Liver (tissue), 9 donors: ENCODE results near the gene CAMKK1. TPM values are rescaled to one million over a fixed set of nuclear protein-coding genes. Genes with fewer than 3 reads are reported as not detected.

Experiments used
- DNase-seq: peaks from one replicate; pipeline ENCODE4 v3.0.0-alpha.2; 2017; ENCODE audit warnings: low spot score
- H3K27ac ChIP-seq, 2 donors: one replicate each; pipeline ENCODE4 v1.7.0; 2013; ENCODE audit warnings: inconsistent platforms in 2 of 2, low read length in 2 of 2, control low read depth in 1 of 2, low read depth in 1 of 2, mild to moderate bottlenecking in 1 of 2
- H3K27me3 ChIP-seq, 4 donors: one replicate each; pipeline versions ENCODE4 v1.6.1 to v1.7.0; 2013; ENCODE audit warnings: low read length in 3 of 4, inconsistent platforms in 1 of 4, mild to moderate bottlenecking in 1 of 4, moderate library complexity in 1 of 4; ENCODE audit not compliant: control insufficient read depth in 4 of 4, insufficient read depth in 4 of 4
- H3K36me3 ChIP-seq, 4 donors: one replicate each; pipeline versions ENCODE4 v1.6.1 to v1.7.0; 2013; ENCODE audit warnings: low read length in 3 of 4, mild to moderate bottlenecking in 3 of 4, low read depth in 1 of 4, moderate library complexity in 1 of 4; ENCODE audit not compliant: control insufficient read depth in 4 of 4, insufficient read depth in 3 of 4
- H3K4me1 ChIP-seq, 4 donors: one replicate each; pipeline versions ENCODE4 v1.6.1 to v1.7.0; 2013; ENCODE audit warnings: low read length in 3 of 4, mild to moderate bottlenecking in 3 of 4, moderate library complexity in 1 of 4; ENCODE audit not compliant: control insufficient read depth in 4 of 4, insufficient read depth in 4 of 4
- H3K4me3 ChIP-seq, 3 donors: one replicate each; pipeline versions ENCODE4 v1.6.1 to v1.7.0; 2013; ENCODE audit warnings: low read length in 3 of 3, control low read depth in 1 of 3, low read depth in 1 of 3, mild to moderate bottlenecking in 1 of 3
- H3K9ac ChIP-seq, 2 donors: one replicate each; pipeline ENCODE4 v1.7.0; 2013; ENCODE audit warnings: low read length in 2 of 2, mild to moderate bottlenecking in 2 of 2, moderate library complexity in 2 of 2, control low read depth in 1 of 2, low read depth in 1 of 2
- H3K9me3 ChIP-seq, 4 donors: one replicate each; pipeline versions ENCODE4 v1.6.1 to v1.7.0; 2013; ENCODE audit warnings: low read length in 3 of 4; ENCODE audit not compliant: control insufficient read depth in 4 of 4
- EGR1 ChIP-seq, 2 donors: IDR thresholded peaks; 2 replicates each; pipeline ENCODE4 v1.6.1; 2016 to 2018; ENCODE audit warnings: antibody characterized with exemption in 2 of 2, low read depth in 2 of 2
- FOXA1 ChIP-seq: IDR thresholded peaks from 2 replicates; pipeline ENCODE4 v1.6.1; 2016; ENCODE audit warnings: antibody characterized with exemption
- GABPA ChIP-seq, 2 donors: IDR thresholded peaks in 1 of 2; conservative IDR thresholded peaks in 1 of 2; 2 replicates each; pipeline ENCODE4 v1.6.1; 2016; ENCODE audit warnings: antibody characterized with exemption in 2 of 2, mild to moderate bottlenecking in 1 of 2, moderate library complexity in 1 of 2
- HNF4A ChIP-seq, 2 donors: conservative IDR thresholded peaks; 2 replicates each; pipeline ENCODE4 v1.6.1; 2016; ENCODE audit warnings: antibody characterized with exemption in 2 of 2, mild to moderate bottlenecking in 2 of 2
- HNF4G ChIP-seq: IDR thresholded peaks from 2 replicates; pipeline ENCODE4 v1.6.1; 2016; ENCODE audit warnings: antibody characterized with exemption
- JUND ChIP-seq, 2 donors: IDR thresholded peaks; 2 replicates each; pipeline ENCODE4 v1.6.1; 2016; ENCODE audit warnings: antibody characterized with exemption in 2 of 2
- NR2F2 ChIP-seq: IDR thresholded peaks from 2 replicates; pipeline ENCODE4 v1.6.1; 2016; ENCODE audit warnings: antibody characterized with exemption
- RAD21 ChIP-seq, 2 donors: IDR thresholded peaks; 2 replicates each; pipeline ENCODE4 v1.6.1; 2016; ENCODE audit warnings: antibody characterized with exemption in 2 of 2, mild to moderate bottlenecking in 2 of 2
- SP1 ChIP-seq: IDR thresholded peaks from 2 replicates; pipeline ENCODE4 v1.6.1; 2018; ENCODE audit warnings: antibody characterized with exemption, mild to moderate bottlenecking
- TAF1 ChIP-seq: conservative IDR thresholded peaks from 2 replicates; pipeline ENCODE4 v1.6.1; 2016; ENCODE audit warnings: antibody characterized with exemption, mild to moderate bottlenecking
- YY1 ChIP-seq: IDR thresholded peaks from 2 replicates; pipeline ENCODE4 v1.6.1; 2016; ENCODE audit warnings: antibody characterized with exemption, mild to moderate bottlenecking
- WGBS: extraction: QIAGEN DNeasy Blood & Tissue Kit; methylation state at CpG from one replicate; pipeline ENCODE4 v1.1.7; 2013; 5-methylcytosine and 5-hydroxymethylcytosine counted together
- polyA plus RNA-seq, 2 donors: library from polyadenylated mRNA; stranded (reverse) in 1 of 2; unstranded in 1 of 2; fragments of 200-250 nt in 1 of 2; fragments of >200 nt in 1 of 2; fragmentation: Nextera tagmentation in 1 of 2; extraction: Ambion mirVana in 1 of 2; gene quantifications; one replicate each; pipeline versions ENCODE4 v1.2.1 to v1.2.3, GENCODE V29; 2013 to 2015
- total RNA-seq, 2 donors: library from RNA; depleted of rRNA; stranded (reverse); fragments of >200 nt; gene quantifications; one replicate each; pipeline ENCODE4 v1.2.3, GENCODE V29; 2014
- TF ChIP-seq, protein P1 (sequence below): IDR thresholded peaks from 2 replicates; pipeline ENCODE4 v1.6.1; 2016; ENCODE audit warnings: antibody characterized with exemption
- TF ChIP-seq, protein P2 (sequence below): IDR thresholded peaks from 2 replicates; pipeline ENCODE4 v1.6.1; 2016; ENCODE audit warnings: antibody characterized with exemption
- TF ChIP-seq, protein P3 (sequence below): IDR thresholded peaks from 2 replicates; pipeline ENCODE4 v1.6.1; 2016; ENCODE audit warnings: antibody characterized with exemption
- TF ChIP-seq, protein P4 (sequence below): IDR thresholded peaks from 2 replicates; pipeline ENCODE4 v1.6.1; 2016; ENCODE audit warnings: antibody characterized with exemption, mild to moderate bottlenecking
- TF ChIP-seq, protein P5 (sequence below): fragments of 150-350 bp; IDR thresholded peaks from 2 replicates; pipeline ENCODE4 v1.5.1; 2017; ENCODE audit warnings: improper control_type of control experiment, low read depth, low read length; ENCODE audit not compliant: missing input control
- donor health status: healthy.
- donor health status: healthy.
- donor health status: healthy.
- donor health status: healthy.
- donor health status: healthy.

CAMKK1 gene
- total and polyA plus RNA-seq, 4 donors = 0.24 to 0.67 (median 0.50) TPM

DNA sequence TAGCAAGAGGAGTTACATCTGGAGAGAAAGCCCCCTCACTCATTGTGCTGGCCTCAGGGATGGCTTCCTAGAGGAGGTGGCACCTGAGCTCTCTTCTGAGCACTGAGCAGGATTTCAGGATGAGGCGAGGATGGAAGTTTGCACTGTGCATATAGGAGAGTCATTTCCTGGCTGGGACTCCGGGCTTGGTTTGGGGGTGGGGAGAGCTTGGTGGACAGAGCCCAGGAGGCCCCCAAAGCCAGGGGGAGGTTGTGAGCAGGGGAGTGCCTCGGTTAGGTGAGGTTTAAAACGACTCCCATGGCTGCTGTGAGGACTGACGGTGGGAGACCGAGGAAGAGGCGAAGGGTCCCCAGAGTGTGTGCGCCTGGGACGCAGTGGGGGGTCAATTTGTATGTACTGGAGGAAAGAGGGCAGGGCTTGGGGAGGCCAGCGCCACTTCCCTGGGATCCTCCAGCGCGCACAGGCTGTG, 1.2 kb downstream of the CAMKK1 start:
- H3K4me3 ChIP-seq = no peak overlapping the region
- no peak for TF ChIP-seq GABPA (IDR thresholded peaks at IDR 0.05 in 1 of 2, conservative IDR thresholded peaks at IDR 0.05 in 1 of 2)
- no peak overlapping the region for H3K27ac ChIP-seq
- DNase-seq = no peak
- peaks cover 0 to 2% (median 0%) of the 10 kb centered on the region in 4 donors for H3K27me3 ChIP-seq
- H3K36me3 ChIP-seq = no peaks in the 10 kb centered on the region
- H3K4me1 ChIP-seq = peaks cover 2 to 27% (median 12%) of the 10 kb centered on the region in 4 donors
- H3K9ac ChIP-seq = no peak overlapping the region
- WGBS = 34% methylated on average over 12 of the region's 12 CpGs
- no peaks in the 10 kb centered on the region for H3K9me3 ChIP-seq

DNA sequence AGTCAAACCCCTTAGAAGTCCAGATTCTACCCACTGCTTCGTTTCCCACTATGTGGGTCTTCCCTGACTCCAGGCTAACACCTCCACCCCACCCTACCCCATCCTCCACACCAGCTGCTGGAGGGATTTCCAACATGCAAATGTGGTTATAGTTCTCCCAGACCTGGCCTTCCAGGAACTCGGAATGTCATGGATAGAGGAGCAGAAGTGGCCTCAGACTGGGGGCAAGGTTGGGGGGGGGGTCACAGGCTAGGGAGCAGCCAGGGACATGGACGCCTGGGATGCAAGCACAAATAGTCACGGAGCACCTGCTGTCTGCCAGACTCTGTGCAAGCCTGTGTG, 2.0 kb downstream of the CAMKK1 start:
- no peak overlapping the region for H3K9ac ChIP-seq
- 70% methylated on average over 4 of the region's 4 CpGs for WGBS

DNA sequence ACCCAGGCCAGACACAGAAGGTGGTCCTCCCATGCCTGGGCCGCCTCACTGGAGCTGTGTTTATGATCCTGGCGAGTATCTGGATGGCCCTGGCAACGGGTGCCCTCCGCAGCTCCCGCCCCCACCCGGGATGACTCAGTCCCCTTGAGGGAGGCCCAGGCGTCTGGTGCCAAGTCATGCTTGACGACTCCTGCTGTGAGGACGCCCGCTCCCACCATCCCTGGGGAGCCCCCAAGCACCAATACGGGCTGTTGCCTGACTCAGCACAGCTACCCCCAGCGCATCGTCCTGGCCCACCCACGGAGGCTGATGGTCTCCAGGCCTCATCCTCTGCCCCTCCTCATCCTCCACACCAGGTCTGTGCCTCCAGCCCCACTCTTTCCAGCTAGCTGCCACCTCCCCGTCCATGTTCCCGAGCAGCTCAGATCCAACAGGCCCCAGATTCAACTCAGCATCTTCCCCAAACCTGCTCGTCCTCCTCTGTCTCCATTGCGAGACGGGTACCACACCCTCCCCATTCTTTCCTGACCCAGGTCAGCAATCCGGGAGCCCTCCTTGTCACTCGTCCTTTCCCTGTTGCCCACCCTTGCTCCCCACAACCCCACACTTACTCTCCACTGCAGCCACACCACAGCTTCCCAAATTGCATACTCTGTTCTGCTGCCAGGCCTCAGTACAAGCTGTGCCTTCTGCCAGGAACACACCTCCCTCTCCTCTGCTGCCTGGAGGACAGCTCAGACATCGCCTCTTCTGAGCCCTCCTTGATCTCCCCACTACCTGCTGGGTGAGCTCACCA, 2.6 kb downstream of the CAMKK1 start:
- no peaks in the 10 kb centered on the region for H3K36me3 ChIP-seq

More for the DNA sequence above, 2.0 kb downstream of the CAMKK1 start:
- peaks cover 2 to 32% (median 14%) of the 10 kb centered on the region in 4 donors for H3K4me1 ChIP-seq
- no peak for DNase-seq
- no peaks in the 10 kb centered on the region for H3K36me3 ChIP-seq
- H3K4me3 ChIP-seq = no peak overlapping the region
- no peak for TF ChIP-seq YY1
- no peak overlapping the region for H3K27ac ChIP-seq
- peaks cover 0 to 2% (median 0%) of the 10 kb centered on the region in 4 donors for H3K27me3 ChIP-seq
- H3K9me3 ChIP-seq = no peaks in the 10 kb centered on the region

More for the DNA sequence above, 2.6 kb downstream of the CAMKK1 start:
- H3K27ac ChIP-seq = no peak overlapping the region
- no peak for DNase-seq
- no peak overlapping the region for H3K4me3 ChIP-seq
- 81% methylated on average over 22 of the region's 22 CpGs for WGBS
- H3K9ac ChIP-seq = no peak overlapping the region
- no peaks in the 10 kb centered on the region for H3K9me3 ChIP-seq
- H3K27me3 ChIP-seq = peaks cover 0 to 2% (median 0%) of the 10 kb centered on the region in 4 donors
- H3K4me1 ChIP-seq = peaks cover 2 to 32% (median 14%) of the 10 kb centered on the region in 4 donors
- TF ChIP-seq TAF1 (no peak), FOXA1 (no peak), HNF4G (no peak), GABPA (IDR thresholded peaks at IDR 0.05 in 1 of 2, conservative IDR thresholded peaks at IDR 0.05 in 1 of 2) (no peak), JUND (IDR thresholded peaks at IDR 0.05) (no peak), HNF4A (conservative IDR thresholded peaks at IDR 0.05) (no peak), EGR1 (IDR thresholded peaks at IDR 0.05; ENCODE audit: low read depth in 2 of 2) (no peak), YY1 (no peak), SP1 (no peak), NR2F2 (no peak), RAD21 (IDR thresholded peaks at IDR 0.05) (no peak)
- TF ChIP-seq, protein P1, sequence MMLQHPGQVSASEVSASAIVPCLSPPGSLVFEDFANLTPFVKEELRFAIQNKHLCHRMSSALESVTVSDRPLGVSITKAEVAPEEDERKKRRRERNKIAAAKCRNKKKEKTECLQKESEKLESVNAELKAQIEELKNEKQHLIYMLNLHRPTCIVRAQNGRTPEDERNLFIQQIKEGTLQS = no peak
- TF ChIP-seq, protein P2, sequence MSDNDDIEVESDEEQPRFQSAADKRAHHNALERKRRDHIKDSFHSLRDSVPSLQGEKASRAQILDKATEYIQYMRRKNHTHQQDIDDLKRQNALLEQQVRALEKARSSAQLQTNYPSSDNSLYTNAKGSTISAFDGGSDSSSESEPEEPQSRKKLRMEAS = no peak
- TF ChIP-seq, protein P3, sequence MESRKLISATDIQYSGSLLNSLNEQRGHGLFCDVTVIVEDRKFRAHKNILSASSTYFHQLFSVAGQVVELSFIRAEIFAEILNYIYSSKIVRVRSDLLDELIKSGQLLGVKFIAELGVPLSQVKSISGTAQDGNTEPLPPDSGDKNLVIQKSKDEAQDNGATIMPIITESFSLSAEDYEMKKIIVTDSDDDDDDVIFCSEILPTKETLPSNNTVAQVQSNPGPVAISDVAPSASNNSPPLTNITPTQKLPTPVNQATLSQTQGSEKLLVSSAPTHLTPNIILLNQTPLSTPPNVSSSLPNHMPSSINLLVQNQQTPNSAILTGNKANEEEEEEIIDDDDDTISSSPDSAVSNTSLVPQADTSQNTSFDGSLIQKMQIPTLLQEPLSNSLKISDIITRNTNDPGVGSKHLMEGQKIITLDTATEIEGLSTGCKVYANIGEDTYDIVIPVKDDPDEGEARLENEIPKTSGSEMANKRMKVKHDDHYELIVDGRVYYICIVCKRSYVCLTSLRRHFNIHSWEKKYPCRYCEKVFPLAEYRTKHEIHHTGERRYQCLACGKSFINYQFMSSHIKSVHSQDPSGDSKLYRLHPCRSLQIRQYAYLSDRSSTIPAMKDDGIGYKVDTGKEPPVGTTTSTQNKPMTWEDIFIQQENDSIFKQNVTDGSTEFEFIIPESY = no peak
- TF ChIP-seq, protein P4, sequence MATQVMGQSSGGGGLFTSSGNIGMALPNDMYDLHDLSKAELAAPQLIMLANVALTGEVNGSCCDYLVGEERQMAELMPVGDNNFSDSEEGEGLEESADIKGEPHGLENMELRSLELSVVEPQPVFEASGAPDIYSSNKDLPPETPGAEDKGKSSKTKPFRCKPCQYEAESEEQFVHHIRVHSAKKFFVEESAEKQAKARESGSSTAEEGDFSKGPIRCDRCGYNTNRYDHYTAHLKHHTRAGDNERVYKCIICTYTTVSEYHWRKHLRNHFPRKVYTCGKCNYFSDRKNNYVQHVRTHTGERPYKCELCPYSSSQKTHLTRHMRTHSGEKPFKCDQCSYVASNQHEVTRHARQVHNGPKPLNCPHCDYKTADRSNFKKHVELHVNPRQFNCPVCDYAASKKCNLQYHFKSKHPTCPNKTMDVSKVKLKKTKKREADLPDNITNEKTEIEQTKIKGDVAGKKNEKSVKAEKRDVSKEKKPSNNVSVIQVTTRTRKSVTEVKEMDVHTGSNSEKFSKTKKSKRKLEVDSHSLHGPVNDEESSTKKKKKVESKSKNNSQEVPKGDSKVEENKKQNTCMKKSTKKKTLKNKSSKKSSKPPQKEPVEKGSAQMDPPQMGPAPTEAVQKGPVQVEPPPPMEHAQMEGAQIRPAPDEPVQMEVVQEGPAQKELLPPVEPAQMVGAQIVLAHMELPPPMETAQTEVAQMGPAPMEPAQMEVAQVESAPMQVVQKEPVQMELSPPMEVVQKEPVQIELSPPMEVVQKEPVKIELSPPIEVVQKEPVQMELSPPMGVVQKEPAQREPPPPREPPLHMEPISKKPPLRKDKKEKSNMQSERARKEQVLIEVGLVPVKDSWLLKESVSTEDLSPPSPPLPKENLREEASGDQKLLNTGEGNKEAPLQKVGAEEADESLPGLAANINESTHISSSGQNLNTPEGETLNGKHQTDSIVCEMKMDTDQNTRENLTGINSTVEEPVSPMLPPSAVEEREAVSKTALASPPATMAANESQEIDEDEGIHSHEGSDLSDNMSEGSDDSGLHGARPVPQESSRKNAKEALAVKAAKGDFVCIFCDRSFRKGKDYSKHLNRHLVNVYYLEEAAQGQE = no peak
- TF ChIP-seq, protein P5, sequence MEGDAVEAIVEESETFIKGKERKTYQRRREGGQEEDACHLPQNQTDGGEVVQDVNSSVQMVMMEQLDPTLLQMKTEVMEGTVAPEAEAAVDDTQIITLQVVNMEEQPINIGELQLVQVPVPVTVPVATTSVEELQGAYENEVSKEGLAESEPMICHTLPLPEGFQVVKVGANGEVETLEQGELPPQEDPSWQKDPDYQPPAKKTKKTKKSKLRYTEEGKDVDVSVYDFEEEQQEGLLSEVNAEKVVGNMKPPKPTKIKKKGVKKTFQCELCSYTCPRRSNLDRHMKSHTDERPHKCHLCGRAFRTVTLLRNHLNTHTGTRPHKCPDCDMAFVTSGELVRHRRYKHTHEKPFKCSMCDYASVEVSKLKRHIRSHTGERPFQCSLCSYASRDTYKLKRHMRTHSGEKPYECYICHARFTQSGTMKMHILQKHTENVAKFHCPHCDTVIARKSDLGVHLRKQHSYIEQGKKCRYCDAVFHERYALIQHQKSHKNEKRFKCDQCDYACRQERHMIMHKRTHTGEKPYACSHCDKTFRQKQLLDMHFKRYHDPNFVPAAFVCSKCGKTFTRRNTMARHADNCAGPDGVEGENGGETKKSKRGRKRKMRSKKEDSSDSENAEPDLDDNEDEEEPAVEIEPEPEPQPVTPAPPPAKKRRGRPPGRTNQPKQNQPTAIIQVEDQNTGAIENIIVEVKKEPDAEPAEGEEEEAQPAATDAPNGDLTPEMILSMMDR = no peak
